Smooth muscle cell (in vitro differentiated cells): Measurements from ENCODE around the gene ADGRG1. TPM values are rescaled to one million over a fixed set of nuclear protein-coding genes. Genes with fewer than 3 reads are reported as not detected.
A peak's percentile ranks its signal among the peaks of the same experiment; 100 is the strongest.

Experiments used
- DNase-seq: peaks from one replicate; lab custom pipeline; 2025; ENCODE audit not compliant: unreplicated experiment; lab: John Stamatoyannopoulos, UW
- H2AFZ ChIP-seq: fragments of 200-600 bp; sonication (generic); 2 replicates; pipeline ENCODE4 v1.6.0; 2016; ENCODE audit warnings: antibody characterized with exemption, low read depth, mild to moderate bottlenecking
- H3F3A ChIP-seq: fragments of 200-600 bp; sonication (generic); 2 replicates; pipeline ENCODE4 v1.6.0; 2017; ENCODE audit warnings: antibody characterized with exemption, low read depth
- H3K27ac ChIP-seq: fragments of 200-600 bp; sonication (generic); 2 replicates; pipeline ENCODE4 v1.5.1; 2016; ENCODE audit warnings: low read depth, mild to moderate bottlenecking
- H3K27me3 ChIP-seq: fragments of 200-600 bp; sonication (generic); 2 replicates; pipeline ENCODE4 v1.6.1; 2016; ENCODE audit warnings: low read depth, mild to moderate bottlenecking
- H3K36me3 ChIP-seq: fragments of 200-600 bp; sonication (generic); 2 replicates; pipeline ENCODE4 v1.5.1; 2016; ENCODE audit warnings: low read depth
- H3K4me1 ChIP-seq: fragments of 200-600 bp; sonication (generic); 2 replicates; pipeline ENCODE4 v1.5.1; 2016; ENCODE audit warnings: low read depth
- H3K4me2 ChIP-seq: fragments of 200-600 bp; sonication (generic); 2 replicates; pipeline ENCODE4 v1.6.0; 2016; ENCODE audit warnings: mild to moderate bottlenecking
- H3K4me3 ChIP-seq: fragments of 200-600 bp; sonication (generic); 2 replicates; pipeline ENCODE4 v1.5.1; 2016; ENCODE audit warnings: mild to moderate bottlenecking
- H3K79me2 ChIP-seq: fragments of 200-600 bp; sonication (generic); 2 replicates; pipeline ENCODE4 v1.6.0; 2016; ENCODE audit warnings: low read depth, mild to moderate bottlenecking
- H3K9ac ChIP-seq: fragments of 200-600 bp; sonication (generic); 2 replicates; pipeline ENCODE4 v1.6.0; 2016; ENCODE audit warnings: low read depth
- H3K9me3 ChIP-seq: fragments of 200-600 bp; sonication (generic); replicated peaks from 2 replicates; pipeline ENCODE4 v1.5.1; 2016; ENCODE audit warnings: low read depth
- H4K20me1 ChIP-seq: fragments of 200-600 bp; sonication (generic); 2 replicates; pipeline ENCODE4 v1.6.0; 2016; ENCODE audit warnings: low read depth
- CTCF ChIP-seq: fragments of 200-600 bp; sonication (generic); IDR thresholded peaks from 2 replicates; pipeline ENCODE4 v1.5.1; 2017; ENCODE audit warnings: borderline replicate concordance, mild to moderate bottlenecking, antibody characterized with exemption; ENCODE audit not compliant: insufficient read depth, poor library complexity, severe bottlenecking
- WGBS: methylation state at CpG from one replicate; pipeline ENCODE4 v1.1.7; 2016; ENCODE audit warnings: low lambda C conversion rate; 5-methylcytosine and 5-hydroxymethylcytosine counted together
- polyA plus RNA-seq: library from polyadenylated mRNA; unstranded; fragments of >200 nt; fragmentation: Nextera tagmentation; extraction: Ambion mirVana; gene quantifications from 2 replicates; pipeline ENCODE4 v1.2.1, GENCODE V29; 2016
- total RNA-seq: library from RNA; depleted of rRNA; stranded (reverse); fragments of >200 nt; gene quantifications from 2 replicates; pipeline ENCODE4 v1.2.3, GENCODE V29; 2014

The ADGRG1 gene
- total and polyA plus RNA-seq, 2 experiments from 2014 or later = 15.3 to 32.0 TPM

GRCh38 chr16:57700781-57701551, 72.5 kb downstream of the ADGRG1 start:
- no peak for DNase-seq
- H3K9ac ChIP-seq = no peak overlapping the region
- no peak overlapping the region for H3K27ac ChIP-seq
- no peaks in the 10 kb centered on the region for H4K20me1 ChIP-seq
- H3K27me3 ChIP-seq = no peaks in the 10 kb centered on the region
- no peaks in the 10 kb centered on the region for H3K9me3 ChIP-seq
- no peaks in the 10 kb centered on the region for H3K4me1 ChIP-seq
- no peaks in the 10 kb centered on the region for H3K79me2 ChIP-seq
- no peaks in the 10 kb centered on the region for H3F3A ChIP-seq
- peak overlapping the region; percentile 46 for H2AFZ ChIP-seq
- no peak overlapping the region for H3K4me3 ChIP-seq
- H3K36me3 ChIP-seq = no peaks in the 10 kb centered on the region
- TF ChIP-seq CTCF = no peak
- no peak overlapping the region for H3K4me2 ChIP-seq
- WGBS = 58% methylated on average over 10 of the region's 10 CpGs

- Histone ChIP-seq H3K36me3 (no peaks in the 10 kb centered on the region), H3K4me1 (no peaks in the 10 kb centered on the region), H3K4me3 (no peak overlapping the region), H3K79me2 (no peaks in the 10 kb centered on the region), H3K27me3 (no peaks in the 10 kb centered on the region), H3K27ac (no peak overlapping the region), H2AFZ (no peak overlapping the region), H4K20me1 (no peaks in the 10 kb centered on the region), H3K9me3 (no peaks in the 10 kb centered on the region), H3K4me2 (no peak overlapping the region), H3F3A (no peaks in the 10 kb centered on the region), H3K9ac (no peak overlapping the region)
- DNase-seq = no peak
- 94% methylated on average over 23 of the region's 23 CpGs for WGBS
- no peak for TF ChIP-seq CTCF
Observed at GRCh38 chr16:57701759-57702371, 73.4 kb downstream of the ADGRG1 start.

DNA sequence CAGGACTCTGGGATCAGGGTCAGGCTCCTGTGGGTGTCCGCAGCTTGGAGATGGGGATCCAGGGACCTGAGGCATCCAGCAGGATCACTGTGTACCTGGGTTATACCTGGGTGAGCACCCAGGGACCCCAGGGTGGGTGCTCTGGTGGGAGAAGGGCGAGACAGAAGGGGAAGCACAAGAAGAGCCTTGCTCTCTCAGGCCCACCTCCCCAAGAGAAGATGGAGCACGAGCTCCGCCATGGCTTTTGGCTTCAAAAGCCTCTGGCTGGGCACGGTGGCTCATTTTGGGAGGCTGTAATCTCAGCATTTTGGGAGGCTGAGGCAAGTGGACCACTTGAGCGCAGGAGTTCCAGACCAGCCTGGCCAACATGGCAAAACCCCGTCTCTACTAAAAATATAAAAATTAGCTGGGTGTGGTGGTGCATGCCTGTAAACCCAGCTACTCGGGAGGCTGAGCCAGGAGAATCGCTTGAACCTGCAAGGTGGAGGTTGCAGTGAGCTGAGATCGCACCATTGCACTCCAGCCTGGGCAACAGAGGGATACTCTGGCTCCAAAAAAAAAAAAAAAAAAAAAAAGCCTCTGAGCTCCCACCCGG, 75.1 kb downstream of the ADGRG1 start:
- Histone ChIP-seq H4K20me1 (no peaks in the 10 kb centered on the region), H3K27me3 (no peaks in the 10 kb centered on the region), H3K36me3 (no peaks in the 10 kb centered on the region), H3K27ac (no peak overlapping the region), H3K79me2 (no peaks in the 10 kb centered on the region), H2AFZ (no peak overlapping the region), H3K4me2 (no peak overlapping the region), H3K4me1 (no peaks in the 10 kb centered on the region), H3F3A (no peaks in the 10 kb centered on the region), H3K9me3 (no peaks in the 10 kb centered on the region), H3K4me3 (no peak overlapping the region), H3K9ac (no peak overlapping the region)
- DNase-seq = no peak
- TF ChIP-seq CTCF = no peak
- 93% methylated on average over 11 of the region's 11 CpGs for WGBS
